Measurements from ENCODE around the gene GSK3A.

GSK3A gene

GRCh38 chr19:42224940-42225717 is 17.3 kb downstream of the GSK3A start:
- no peak for DNase-seq

GRCh38 chr19:42220751-42221097 is 21.7 kb downstream of the GSK3A start:
- DNase-seq: no peak

- DNase-seq: peak; percentile 91 to 98 (median 94)
Observed at GRCh38 chr19:42219812-42220750, 22.3 kb downstream of the GSK3A start, which contains the start of gene ZNF526. TSS of gene ZNF526 (plus strand) at chr19:42220312. CDS start at chr19:42224404, 4,092 bp downstream.

- peak; percentile 98 to 100 (median 99) for DNase-seq
Observed at GRCh38 chr19:42217520-42218437, 24.6 kb downstream of the GSK3A start, which contains the start of gene DEDD2. TSS of gene DEDD2 (minus strand) at chr19:42217677. CDS start at chr19:42217007, 670 bp downstream.

- DNase-seq: peak in 4 of 6 experiments; percentile 18 to 44 (median 27)
Observed at GRCh38 chr19:42216653-42217519, 25.5 kb downstream of the GSK3A start.

- no peak for DNase-seq
Observed at GRCh38 chr19:42214810-42215485, 27.5 kb downstream of the GSK3A start.

GRCh38 chr19:42212886-42213285 is 29.5 kb downstream of the GSK3A start:
- peak in 1 of 6 experiments; percentile 14 for DNase-seq

- no peak for DNase-seq
Observed at GRCh38 chr19:42208612-42209011, 33.8 kb downstream of the GSK3A start.

GRCh38 chr19:42207767-42208271 is 34.6 kb downstream of the GSK3A start:
- DNase-seq: no peak

- DNase-seq: no peak
Observed at GRCh38 chr19:42206871-42207755, 35.3 kb downstream of the GSK3A start.

GRCh38 chr19:42204664-42205063 is 37.7 kb downstream of the GSK3A start:
- no peak for DNase-seq

- DNase-seq: no peak
Observed at GRCh38 chr19:42203700-42204099, 38.7 kb downstream of the GSK3A start.

- DNase-seq: no peak
Observed at GRCh38 chr19:42202290-42202880, 40.0 kb downstream of the GSK3A start.

GRCh38 chr19:42201489-42202289 is 40.7 kb downstream of the GSK3A start:
- DNase-seq: peak in 2 of 6 experiments; percentile 13 to 21

GRCh38 chr19:42200116-42200715 is 42.2 kb downstream of the GSK3A start:
- no peak for DNase-seq

GRCh38 chr19:42199440-42200115 is 42.8 kb downstream of the GSK3A start:
- DNase-seq: peak in 5 of 6 experiments; percentile 38 to 70 (median 53)

Measured in stimulated activated naive CD4-positive, alpha-beta T cell (primary cell).